GM12878 (cell line): ENCODE data around the gene SCIN. TPM values are rescaled to one million over a fixed set of nuclear protein-coding genes. Genes with fewer than 3 reads are reported as not detected.

Experiments used
- ATAC-seq: fragments of 200-7000 bp; cut with Tn5 transposase; 3 replicates; pipeline ENCODE4 v1.9.1; 2020; ENCODE audit warnings: mild to moderate bottlenecking, moderate library complexity
- BruUV-seq: library from RNA; stranded (reverse); fragments of 400-500 nt; replicated peaks from 2 replicates; lab custom pipeline; 2021; lab: Mats Ljungman, UMichigan
- CTCF ChIA-PET: fragments of 300-600 bp; sonication (Branson Sonifier 250); formaldehyde crosslinking; extraction: SDS; loops from one replicate; lab custom pipeline; 2021; ENCODE audit warnings: inconsistent platforms; lab: Yijun Ruan, JAX
- POLR2A ChIA-PET: fragments of 350-600 bp; formaldehyde crosslinking; extraction: SDS; loops from one replicate; lab custom pipeline; 2021; ENCODE audit warnings: inconsistent platforms; lab: Charles Lee
- RAD21 ChIA-PET: fragments of 300-600 bp; sonication (Branson Sonifier 250); formaldehyde crosslinking; loops from one replicate; lab custom pipeline; 2023; ENCODE audit warnings: antibody characterized with exemption; ENCODE audit not compliant: unreplicated experiment; lab: Charles Lee
- SMC1A ChIA-PET: fragments of 300-600 bp; sonication (Branson Sonifier 250); formaldehyde crosslinking; loops from one replicate; lab custom pipeline; 2023; ENCODE audit not compliant: unreplicated experiment, uncharacterized antibody; lab: Charles Lee
- DNase-seq: peaks from one replicate; pipeline ENCODE4 v3.0.0-alpha.2; 2011; ENCODE audit warnings: low read depth, low spot score
- FAIRE-seq: peaks from 3 replicates; lab custom pipeline; 2011; peaks lifted over from hg19 to GRCh38; lab: Jason Lieb, UNC
- H2AFZ ChIP-seq: 2 replicates; pipeline ENCODE4 v1.6.0; 2011; ENCODE audit warnings: low read depth, low read length, control low read depth; ENCODE audit not compliant: control insufficient read depth
- H3K27ac ChIP-seq: 2 replicates; pipeline ENCODE4 v1.5.1; 2011; ENCODE audit warnings: control low read depth; ENCODE audit not compliant: control insufficient read depth, insufficient read depth
- H3K27me3 ChIP-seq, 2 experiments: replicated peaks in 1 of 2; 2 replicates each; pipeline versions ENCODE4 v1.6.0 to v1.6.1; 2011; ENCODE audit warnings: low read length in 1 of 2; ENCODE audit not compliant: control insufficient read depth in 2 of 2, insufficient read depth in 2 of 2
- H3K36me3 ChIP-seq, 2 experiments: 2 replicates each; pipeline ENCODE4 v1.5.1; 2011; ENCODE audit warnings: low read length in 1 of 2; ENCODE audit not compliant: control insufficient read depth in 2 of 2, insufficient read depth in 2 of 2
- H3K4me1 ChIP-seq: 2 replicates; pipeline ENCODE4 v1.6.1; 2011; ENCODE audit warnings: mild to moderate bottlenecking, low read length, moderate library complexity, mixed read lengths; ENCODE audit not compliant: control insufficient read depth, insufficient read depth
- H3K4me2 ChIP-seq: 2 replicates; pipeline ENCODE4 v1.6.0; 2011; ENCODE audit warnings: control low read depth; ENCODE audit not compliant: control insufficient read depth, insufficient read depth
- H3K4me3 ChIP-seq: fragments of 200-600 bp; sonication (generic); 2 replicates; pipeline ENCODE4 v1.5.1; 2016
- H3K79me2 ChIP-seq: 2 replicates; pipeline ENCODE4 v1.6.0; 2011; ENCODE audit warnings: low read length; ENCODE audit not compliant: control insufficient read depth, insufficient read depth
- H3K9ac ChIP-seq: 2 replicates; pipeline ENCODE4 v1.8.0; 2011; ENCODE audit warnings: low read length, control low read depth, mixed read lengths; ENCODE audit not compliant: control insufficient read depth, insufficient read depth
- H3K9me3 ChIP-seq: replicated peaks from 3 replicates; pipeline ENCODE4 v1.5.1; 2011; ENCODE audit warnings: mild to moderate bottlenecking, low read length; ENCODE audit not compliant: control insufficient read depth, insufficient read depth
- H4K20me1 ChIP-seq: 2 replicates; pipeline ENCODE4 v1.6.0; 2011; ENCODE audit not compliant: control insufficient read depth, insufficient read depth
- BHLHE40 ChIP-seq, 2 experiments: fragments of 450-650 bp in 1 of 2; IDR thresholded peaks; 2 replicates each; pipeline ENCODE4 v1.6.1; 2011 to 2017; ENCODE audit warnings: low read depth in 2 of 2, borderline replicate concordance in 1 of 2, improper control_type of control experiment in 1 of 2, low read length in 1 of 2, mild to moderate bottlenecking in 1 of 2
- BRCA1 ChIP-seq: IDR thresholded peaks from 2 replicates; pipeline ENCODE4 v1.6.1; 2011; ENCODE audit warnings: low read depth, low read length, improper control_type of control experiment
- CBX5 ChIP-seq: sonication (generic); IDR thresholded peaks from 2 replicates; pipeline ENCODE4 v1.6.1; 2016; ENCODE audit warnings: low read depth, moderate library complexity, mild to moderate bottlenecking, inconsistent platforms
- CREB1 ChIP-seq: IDR thresholded peaks from 2 replicates; pipeline ENCODE4 v1.6.1; 2012; ENCODE audit warnings: low read depth, mild to moderate bottlenecking, inconsistent platforms
- DPF2 ChIP-seq: fragments of 450-650 bp; IDR thresholded peaks from 2 replicates; pipeline ENCODE4 v1.6.1; 2017; ENCODE audit warnings: mild to moderate bottlenecking
- ELK1 ChIP-seq: IDR thresholded peaks from 2 replicates; pipeline ENCODE4 v1.6.1; 2012; ENCODE audit warnings: low read depth, low read length, improper control_type of control experiment
- ESRRA ChIP-seq: IDR thresholded peaks from 2 replicates; pipeline ENCODE4 v1.6.1; 2012; ENCODE audit warnings: mild to moderate bottlenecking, low read length, improper control_type of control experiment
- ETV6 ChIP-seq, 2 experiments: fragments of 450-650 bp in 1 of 2; IDR thresholded peaks in 1 of 2; conservative IDR thresholded peaks in 1 of 2; 2 replicates each; pipeline ENCODE4 v1.6.1; 2014; ENCODE audit warnings: antibody characterized with exemption in 1 of 2, borderline replicate concordance in 1 of 2, low read depth in 1 of 2, mild to moderate bottlenecking in 1 of 2, moderate library complexity in 1 of 2
- HDAC6 ChIP-seq: fragments of 200-600 bp; sonication (generic); IDR thresholded peaks from one replicate; pipeline ENCODE4 v1.8.0; 2017; ENCODE audit warnings: antibody characterized with exemption; ENCODE audit not compliant: unreplicated experiment
- IRF4 ChIP-seq: IDR thresholded peaks from 2 replicates; pipeline ENCODE4 v1.6.1; 2011; ENCODE audit warnings: low read depth, low read length
- NFXL1 ChIP-seq: fragments of 450-650 bp; IDR thresholded peaks from 2 replicates; pipeline ENCODE4 v1.6.1; 2017; ENCODE audit warnings: antibody characterized with exemption, mild to moderate bottlenecking, borderline replicate concordance
- NFYB ChIP-seq: IDR thresholded peaks from 2 replicates; pipeline ENCODE4 v1.6.1; 2011; ENCODE audit warnings: low read depth, mild to moderate bottlenecking, low read length, improper control_type of control experiment, moderate library complexity; ENCODE audit not compliant: insufficient read depth
- RFX5 ChIP-seq: IDR thresholded peaks from 2 replicates; pipeline ENCODE4 v1.6.1; 2011; ENCODE audit warnings: low read depth, low read length, improper control_type of control experiment
- STAT3 ChIP-seq: IDR thresholded peaks from 2 replicates; pipeline ENCODE4 v1.6.1; 2011; ENCODE audit warnings: low read depth, low read length, improper control_type of control experiment
- YY1 ChIP-seq: IDR thresholded peaks from 2 replicates; pipeline ENCODE4 v1.6.1; 2011; ENCODE audit warnings: low read depth, mild to moderate bottlenecking, low read length
- WGBS: methylation state at CpG from one replicate; pipeline ENCODE4 v1.1.6; 2016; ENCODE audit warnings: low lambda C conversion rate; ENCODE audit not compliant: insufficient replicate concordance, insufficient coverage; ENCODE audit errors: missing lambda C conversion rate; 5-methylcytosine and 5-hydroxymethylcytosine counted together
- in situ Hi-C: fragments of 300-500 bp; cut with MboI; formaldehyde crosslinking; loops from 9 replicates; pipeline ENCODE4 v1.14.3; 2018; ENCODE audit warnings: mixed read lengths
- intact Hi-C: fragments of 100-400 bp; cut with micrococcal nuclease; formaldehyde crosslinking; loops from one replicate; pipeline ENCODE4 v1.14.2; 2022; ENCODE audit not compliant: unreplicated experiment
- polyA plus RNA-seq, 11 experiments: library from polyadenylated mRNA; depleted of rRNA in 4 of 11; unstranded in 6 of 11; stranded (reverse) in 5 of 11; fragments of >200 nt; fragmentation: Nextera tagmentation in 4 of 11; fragmentation: Illumina TruSeq in 1 of 11; extraction: Ambion mirVana in 4 of 11; extraction: Trizol in 1 of 11; gene quantifications; 1 replicate in 1 of 11; 2 replicates in 10 of 11; pipeline versions ENCODE4 v1.2.1 to v1.2.3, GENCODE V29; 2011 to 2016; ENCODE audit warnings: inconsistent platforms in 2 of 11, missing spikeins in 2 of 11, low read depth in 1 of 11
- total RNA-seq, 4 experiments: library from RNA; depleted of rRNA in 3 of 4; stranded (reverse); fragments of >200 nt in 3 of 4; fragmentation: Illumina TruSeq in 1 of 4; extraction: Trizol in 1 of 4; gene quantifications; 2 replicates each; pipeline versions ENCODE4 v1.2.1 to v1.2.3, GENCODE V29; 2013 to 2021
- TF ChIP-seq, protein P1 (sequence below): IDR thresholded peaks from 2 replicates; pipeline ENCODE4 v1.6.1; 2011; ENCODE audit warnings: mild to moderate bottlenecking, low read depth, low read length, moderate library complexity; ENCODE audit not compliant: insufficient replicate concordance
- TF ChIP-seq, protein P2 (sequence below): fragments of 450-650 bp; IDR thresholded peaks from 2 replicates; pipeline ENCODE4 v1.6.1; 2017; ENCODE audit warnings: antibody characterized with exemption, mild to moderate bottlenecking, moderate library complexity

SCIN gene
- total and polyA plus RNA-seq, 10 of the 15 experiments (the other 5 are each of a cell fraction or from before 2014, with no cell fraction given): 0.23 to 2.1 (median 1.0) TPM

DNA sequence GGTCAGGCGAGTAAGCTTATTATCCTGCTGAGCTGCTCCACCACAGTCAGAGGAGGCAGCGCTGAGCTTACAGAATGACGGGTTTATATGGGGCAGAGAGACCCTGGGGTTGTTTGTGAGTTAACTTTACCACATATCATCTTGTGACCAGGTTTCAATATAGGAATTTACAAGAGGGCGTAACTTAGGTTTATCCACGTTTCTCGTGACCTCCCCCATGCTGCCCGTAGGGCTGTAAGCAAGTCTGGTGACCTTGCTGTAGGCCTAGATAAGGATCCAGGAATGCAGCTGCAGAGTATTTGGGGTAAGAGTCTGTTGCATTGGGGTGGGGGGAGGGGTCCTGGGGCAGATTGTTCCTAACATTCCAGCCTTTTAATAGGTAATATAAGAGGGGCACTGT lies 24.6 kb downstream of the SCIN start (continued):
- TF ChIP-seq ETV6 (conservative IDR thresholded peaks at IDR 0.05 in 1 of 2, IDR thresholded peaks at IDR 0.05 in 1 of 2; ENCODE audit: borderline replicate concordance in 1 of 2, low read depth in 1 of 2) (no peak), BHLHE40 (IDR thresholded peaks at IDR 0.05; ENCODE audit: borderline replicate concordance in 1 of 2, low read depth in 2 of 2, low read length in 1 of 2) (no peak)
- TF ChIP-seq, protein P1, sequence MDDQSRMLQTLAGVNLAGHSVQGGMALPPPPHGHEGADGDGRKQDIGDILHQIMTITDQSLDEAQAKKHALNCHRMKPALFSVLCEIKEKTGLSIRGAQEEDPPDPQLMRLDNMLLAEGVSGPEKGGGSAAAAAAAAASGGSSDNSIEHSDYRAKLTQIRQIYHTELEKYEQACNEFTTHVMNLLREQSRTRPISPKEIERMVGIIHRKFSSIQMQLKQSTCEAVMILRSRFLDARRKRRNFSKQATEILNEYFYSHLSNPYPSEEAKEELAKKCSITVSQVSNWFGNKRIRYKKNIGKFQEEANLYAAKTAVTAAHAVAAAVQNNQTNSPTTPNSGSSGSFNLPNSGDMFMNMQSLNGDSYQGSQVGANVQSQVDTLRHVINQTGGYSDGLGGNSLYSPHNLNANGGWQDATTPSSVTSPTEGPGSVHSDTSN: no peak

DNA sequence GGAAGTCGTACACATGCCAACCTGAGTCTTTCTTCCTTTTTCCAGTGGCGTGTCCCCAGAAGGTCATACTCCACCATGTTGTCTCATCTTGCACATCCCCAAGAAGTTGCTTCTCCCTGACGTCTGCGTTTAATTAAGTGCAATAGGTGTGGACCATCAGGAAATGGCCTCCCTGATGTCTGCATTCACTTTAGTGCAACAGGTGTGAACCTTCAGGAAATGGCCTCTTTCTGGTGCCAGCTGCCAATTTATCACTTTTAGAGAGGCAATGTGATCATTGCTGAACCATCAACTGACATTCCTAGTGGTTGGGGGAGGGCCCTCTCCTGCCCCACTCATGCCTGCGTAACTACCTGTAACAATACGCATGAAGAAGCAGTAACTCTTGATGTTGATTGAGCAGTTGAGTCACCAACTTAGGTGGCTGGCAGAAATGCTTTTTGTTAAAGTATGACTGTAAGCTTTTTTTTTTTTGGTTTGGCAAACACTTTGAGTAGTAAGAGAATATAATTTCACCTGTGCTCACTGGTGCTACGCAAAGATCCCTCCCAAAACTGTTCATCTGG lies 25.8 kb downstream of the SCIN start:
- Histone ChIP-seq H3K4me3 (no peak overlapping the region), H4K20me1 (no peaks in the 10 kb centered on the region), H3K27ac (no peak overlapping the region), H3K9me3 (no peaks in the 10 kb centered on the region), H3K9ac (no peak overlapping the region), H3K79me2 (no peaks in the 10 kb centered on the region), H3K36me3 (no peaks in the 10 kb centered on the region), H3K4me2 (no peak overlapping the region), H3K4me1 (peaks cover 3% of the 10 kb centered on the region; the same call in 1 of the 2 replicates), H3K27me3 (no peaks in the 10 kb centered on the region), H2AFZ (no peak overlapping the region)
- BruUV-seq: no TSS peak
- ChIA-PET SMC1A (interaction anchor here (0.6 kb wide), 1 partner anchor 68 kb away, joined by 3 read pairs; no protein-coding TSS in a partner anchor), RAD21 (no interaction called here), POLR2A (no interaction called here), CTCF (no interaction called here)
- FAIRE-seq (no peak), ATAC-seq (no peak), DNase-seq (no peak)
- WGBS: 66% methylated on average over 6 of the region's 7 CpGs
- intact Hi-C loops (no loop called here), in situ Hi-C loops (no loop called here)
- no peak for TF ChIP-seq HDAC6
- TF ChIP-seq YY1: no peak
- TF ChIP-seq BRCA1: no peak
- no peak for TF ChIP-seq NFXL1
- no peak for TF ChIP-seq ESRRA
- TF ChIP-seq, protein P2, sequence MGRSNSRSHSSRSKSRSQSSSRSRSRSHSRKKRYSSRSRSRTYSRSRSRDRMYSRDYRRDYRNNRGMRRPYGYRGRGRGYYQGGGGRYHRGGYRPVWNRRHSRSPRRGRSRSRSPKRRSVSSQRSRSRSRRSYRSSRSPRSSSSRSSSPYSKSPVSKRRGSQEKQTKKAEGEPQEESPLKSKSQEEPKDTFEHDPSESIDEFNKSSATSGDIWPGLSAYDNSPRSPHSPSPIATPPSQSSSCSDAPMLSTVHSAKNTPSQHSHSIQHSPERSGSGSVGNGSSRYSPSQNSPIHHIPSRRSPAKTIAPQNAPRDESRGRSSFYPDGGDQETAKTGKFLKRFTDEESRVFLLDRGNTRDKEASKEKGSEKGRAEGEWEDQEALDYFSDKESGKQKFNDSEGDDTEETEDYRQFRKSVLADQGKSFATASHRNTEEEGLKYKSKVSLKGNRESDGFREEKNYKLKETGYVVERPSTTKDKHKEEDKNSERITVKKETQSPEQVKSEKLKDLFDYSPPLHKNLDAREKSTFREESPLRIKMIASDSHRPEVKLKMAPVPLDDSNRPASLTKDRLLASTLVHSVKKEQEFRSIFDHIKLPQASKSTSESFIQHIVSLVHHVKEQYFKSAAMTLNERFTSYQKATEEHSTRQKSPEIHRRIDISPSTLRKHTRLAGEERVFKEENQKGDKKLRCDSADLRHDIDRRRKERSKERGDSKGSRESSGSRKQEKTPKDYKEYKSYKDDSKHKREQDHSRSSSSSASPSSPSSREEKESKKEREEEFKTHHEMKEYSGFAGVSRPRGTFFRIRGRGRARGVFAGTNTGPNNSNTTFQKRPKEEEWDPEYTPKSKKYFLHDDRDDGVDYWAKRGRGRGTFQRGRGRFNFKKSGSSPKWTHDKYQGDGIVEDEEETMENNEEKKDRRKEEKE: no peak
- TF ChIP-seq CREB1: no peak
- no peak for TF ChIP-seq DPF2
- TF ChIP-seq NFYB: no peak
- no peak for TF ChIP-seq IRF4
- TF ChIP-seq ELK1: no peak
- TF ChIP-seq CBX5: no peak
- TF ChIP-seq STAT3: no peak
- TF ChIP-seq RFX5: no peak
